Cerebellar nuclear complex (tissue), 1 donor: ENCODE results near the gene EIF3L.

Source experiments
- DNase-seq, 2 experiments: peaks; one replicate each; lab custom pipeline; 2025; lab: John Stamatoyannopoulos, UW

EIF3L gene

GRCh38 chr22:37926771-37927636 is 77.8 kb downstream of the EIF3L start:
- DNase-seq = no peak

- DNase-seq = no peak
Measured at GRCh38 chr22:37927637-37927936, 78.4 kb downstream of the EIF3L start.

GRCh38 chr22:37929390-37929789 is 80.2 kb downstream of the EIF3L start:
- DNase-seq = no peak

GRCh38 chr22:37930270-37930951 is 81.2 kb downstream of the EIF3L start:
- DNase-seq = no peak

GRCh38 chr22:37930952-37931440 is 81.8 kb downstream of the EIF3L start:
- no peak for DNase-seq

- no peak for DNase-seq
Measured at GRCh38 chr22:37931893-37932389, 82.7 kb downstream of the EIF3L start.

- DNase-seq = no peak
Measured at GRCh38 chr22:37932401-37932800, 83.2 kb downstream of the EIF3L start.

GRCh38 chr22:37932821-37933578 is 83.8 kb downstream of the EIF3L start:
- no peak for DNase-seq

GRCh38 chr22:37933711-37934376 is 84.6 kb downstream of the EIF3L start:
- DNase-seq = peak in 1 of 2 experiments; percentile 51
